WTC11 (cell line): ENCODE measurements around the gene RPN2. TPM values are rescaled to one million over a fixed set of nuclear protein-coding genes. Genes with fewer than 3 reads are reported as not detected.
A peak's percentile ranks its signal among the peaks of the same experiment; 100 is the strongest.

Source experiments
- ATAC-seq: fragments of 200-7000 bp; cut with Tn5 transposase; 2 replicates; pipeline ENCODE4 v1.10.0; 2021; ENCODE audit warnings: mild to moderate bottlenecking, moderate library complexity
- CTCF ChIA-PET: fragments of 300-600 bp; sonication (Branson Sonifier 250); formaldehyde crosslinking; loops from one replicate; lab custom pipeline; 2021; ENCODE audit warnings: antibody characterized with exemption; lab: Charles Lee
- POLR2A ChIA-PET: fragments of 350-600 bp; sonication (Branson Sonifier 250); formaldehyde crosslinking; loops from one replicate; lab custom pipeline; 2021; ENCODE audit warnings: antibody characterized with exemption; lab: Charles Lee
- DNase-seq: peaks from one replicate; pipeline ENCODE4 v3.0.0; 2021; ENCODE audit warnings: low spot score
- H3K27ac Mint-ChIP-seq: 2 replicates; pipeline ENCODE4 v1.8.0; 2021; ENCODE audit warnings: mixed read lengths
- H3K27me3 Mint-ChIP-seq: 2 replicates; pipeline ENCODE4 v1.8.0; 2021; ENCODE audit warnings: low read depth, mild to moderate bottlenecking, moderate library complexity, mixed read lengths
- H3K36me3 Mint-ChIP-seq: 2 replicates; pipeline ENCODE4 v1.8.0; 2021; ENCODE audit warnings: mixed read lengths
- H3K4me1 Mint-ChIP-seq: 2 replicates; pipeline ENCODE4 v1.8.0; 2022; ENCODE audit warnings: mixed read lengths
- H3K4me3 Mint-ChIP-seq: 2 replicates; pipeline ENCODE4 v1.8.0; 2021; ENCODE audit warnings: mild to moderate bottlenecking, moderate library complexity, mixed read lengths
- H3K9me3 Mint-ChIP-seq: 2 replicates; pipeline ENCODE4 v1.8.0; 2021; ENCODE audit warnings: mixed read lengths
- CBFB ChIP-seq: sonication (generic); formaldehyde crosslinking; IDR thresholded peaks from 2 replicates; pipeline ENCODE4 v1.8.1; 2022; ENCODE audit warnings: mild to moderate bottlenecking, low read depth, missing genetic modification reagents
- FOXP1 ChIP-seq: sonication (generic); formaldehyde crosslinking; IDR thresholded peaks from 2 replicates; pipeline ENCODE4 v1.8.0; 2022; ENCODE audit warnings: missing genetic modification reagents, mild to moderate bottlenecking, moderate library complexity, borderline replicate concordance
- GABPB1 ChIP-seq: sonication (generic); formaldehyde crosslinking; IDR thresholded peaks from 2 replicates; pipeline ENCODE4 v1.8.1; 2023; ENCODE audit warnings: mild to moderate bottlenecking, missing genetic modification reagents
- JAZF1 ChIP-seq: fragments of 250-450 bp; sonication (Bioruptor Pico); IDR thresholded peaks from 2 replicates; pipeline ENCODE4 v1.9.0; 2021; ENCODE audit warnings: moderate library complexity, mild to moderate bottlenecking, inconsistent platforms
- NFATC4 ChIP-seq: fragments of 250-450 bp; sonication (Bioruptor Pico); IDR thresholded peaks from 2 replicates; pipeline ENCODE4 v1.9.0; 2021; ENCODE audit warnings: mild to moderate bottlenecking
- NR3C1 ChIP-seq: sonication (generic); formaldehyde crosslinking; conservative IDR thresholded peaks from 2 replicates; pipeline ENCODE4 v1.8.1; 2023; ENCODE audit warnings: low read depth, mild to moderate bottlenecking, missing genetic modification reagents
- RELA ChIP-seq: sonication (generic); formaldehyde crosslinking; IDR thresholded peaks from 2 replicates; pipeline ENCODE4 v1.8.1; 2022; ENCODE audit warnings: missing genetic modification reagents, mild to moderate bottlenecking, borderline replicate concordance
- ZNF121 ChIP-seq: sonication (generic); formaldehyde crosslinking; IDR thresholded peaks from 2 replicates; pipeline ENCODE4 v1.8.0; 2023; ENCODE audit warnings: missing genetic modification reagents
- ZNF396 ChIP-seq: fragments of 250-450 bp; sonication (Bioruptor Pico); IDR thresholded peaks from 2 replicates; pipeline ENCODE4 v1.8.0; 2021; ENCODE audit warnings: mild to moderate bottlenecking, moderate library complexity, borderline replicate concordance
- total RNA-seq: library from RNA; stranded (reverse); gene quantifications from 3 replicates; pipeline ENCODE4 v1.2.3, GENCODE V29; 2021
- TF ChIP-seq, protein P1 (sequence below): fragments of 250-450 bp; sonication (Bioruptor Pico); IDR thresholded peaks from 2 replicates; pipeline ENCODE4 v1.9.0; 2021; ENCODE audit warnings: moderate library complexity, mild to moderate bottlenecking, inconsistent platforms, borderline replicate concordance
- TF ChIP-seq, protein P2 (sequence below): sonication (generic); formaldehyde crosslinking; IDR thresholded peaks from 2 replicates; pipeline ENCODE4 v1.8.0; 2022; ENCODE audit warnings: mild to moderate bottlenecking, missing genetic modification reagents
- TF ChIP-seq, protein P3 (sequence below): sonication (generic); formaldehyde crosslinking; IDR thresholded peaks from 2 replicates; pipeline ENCODE4 v1.8.1; 2022; ENCODE audit warnings: mild to moderate bottlenecking, missing genetic modification reagents, moderate library complexity, borderline replicate concordance
- TF ChIP-seq, protein P4 (sequence below): sonication (generic); formaldehyde crosslinking; IDR thresholded peaks from 2 replicates; pipeline ENCODE4 v1.8.1; 2023; ENCODE audit warnings: mild to moderate bottlenecking, missing genetic modification reagents, moderate library complexity

Gene RPN2
- total RNA-seq, 1 experiment from 2014 or later, result 205 TPM

DNA sequence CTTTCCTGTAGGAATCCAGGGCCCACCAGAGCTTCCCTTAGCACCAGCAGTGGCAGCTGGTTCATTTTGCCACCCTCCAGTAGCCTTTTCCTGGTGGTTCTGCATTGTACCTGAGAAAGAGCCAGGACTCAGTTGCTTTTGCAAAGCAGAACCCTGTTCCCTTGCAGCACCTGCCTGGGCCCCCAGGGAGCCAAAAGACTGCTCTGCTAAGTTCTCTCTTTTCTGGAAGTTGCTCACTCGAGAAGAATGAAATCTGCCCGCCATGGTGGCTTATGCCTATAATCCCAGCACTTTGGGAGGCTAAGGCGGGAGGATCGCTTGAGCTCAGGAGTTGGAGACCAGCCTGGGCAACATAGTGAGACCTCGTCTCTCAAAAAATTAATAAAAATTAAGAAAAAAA is 58.5 kb downstream of the RPN2 start (continued):
- TF ChIP-seq FOXP1 (CRISPR knock-in tag) (no peak), CBFB (no peak)

DNA sequence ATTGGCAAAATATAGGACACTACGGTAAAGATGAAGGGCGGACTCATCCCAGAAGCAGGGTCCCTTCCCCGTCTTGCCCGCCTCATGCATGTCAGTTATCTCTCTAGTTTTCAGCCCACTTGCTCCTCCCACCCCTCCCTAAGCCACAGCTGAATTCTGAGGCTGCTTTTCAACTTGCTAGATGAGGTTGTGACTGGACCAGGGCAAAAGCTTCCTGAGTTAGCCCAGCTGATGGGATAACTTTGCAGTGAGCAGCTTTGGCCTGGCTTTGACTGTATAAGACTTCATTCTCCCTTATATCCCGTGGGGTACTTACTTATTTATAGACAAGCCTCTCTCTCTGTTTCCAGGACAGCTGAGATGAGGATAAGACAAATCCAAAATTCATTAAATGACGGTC is 59.3 kb downstream of the RPN2 start:
- Mint-ChIP-seq H3K4me1 (peaks cover 2% of the 10 kb centered on the region), H3K9me3 (no peaks in the 10 kb centered on the region), H3K4me3 (no peak overlapping the region), H3K27ac (peak overlapping the region; percentile 3; the same call in 1 of the 2 replicates), H3K36me3 (peaks cover 90% of the 10 kb centered on the region), H3K27me3 (no peaks in the 10 kb centered on the region)
- ChIA-PET POLR2A (no interaction called here), CTCF (interaction anchor here (3.6 kb wide), 1 partner anchor 46 kb away, joined by 9 read pairs; no protein-coding TSS in a partner anchor)
- no peak for ATAC-seq
- no peak for DNase-seq
- TF ChIP-seq, protein P1, sequence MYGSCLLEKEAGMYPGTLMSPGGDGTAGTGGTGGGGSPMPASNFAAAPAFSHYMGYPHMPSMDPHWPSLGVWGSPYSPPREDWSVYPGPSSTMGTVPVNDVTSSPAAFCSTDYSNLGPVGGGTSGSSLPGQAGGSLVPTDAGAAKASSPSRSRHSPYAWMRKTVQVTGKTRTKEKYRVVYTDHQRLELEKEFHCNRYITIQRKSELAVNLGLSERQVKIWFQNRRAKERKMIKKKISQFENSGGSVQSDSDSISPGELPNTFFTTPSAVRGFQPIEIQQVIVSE (CRISPR knock-in tag), result no peak
- no peak for TF ChIP-seq JAZF1 (CRISPR knock-in tag)
- TF ChIP-seq NFATC4 (CRISPR knock-in tag), result no peak
- no peak for TF ChIP-seq GABPB1

DNA sequence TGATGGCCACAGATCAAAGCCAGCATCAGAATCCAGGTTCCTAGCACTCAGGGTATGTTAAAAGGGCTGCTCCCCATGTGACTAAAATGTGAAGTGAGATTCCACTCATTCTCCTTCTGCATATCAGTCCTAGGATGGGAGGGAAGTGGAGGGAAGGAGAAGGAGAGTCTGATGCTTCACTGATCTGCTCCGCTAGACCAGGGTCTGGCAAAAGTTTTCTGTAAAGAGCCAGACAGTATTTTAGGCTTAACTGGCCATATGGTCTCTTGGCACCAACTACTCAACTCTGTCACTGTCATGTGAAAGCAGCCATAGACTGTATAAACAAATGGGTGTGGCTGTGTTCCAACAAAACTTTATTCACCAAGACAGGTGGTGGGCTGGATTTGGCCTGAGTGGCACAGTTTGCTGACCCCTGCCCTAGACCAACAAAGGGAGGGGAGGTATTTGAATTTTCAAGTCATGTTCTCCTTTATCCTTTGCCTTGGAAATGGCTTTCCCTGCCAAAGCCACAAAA is 59.9 kb downstream of the RPN2 start:
- Mint-ChIP-seq H3K4me3 (no peak overlapping the region), H3K27ac (peak overlapping the region; percentile 3; the same call in 1 of the 2 replicates), H3K27me3 (no peaks in the 10 kb centered on the region), H3K36me3 (peaks cover 90% of the 10 kb centered on the region), H3K9me3 (no peaks in the 10 kb centered on the region), H3K4me1 (peaks cover 5% of the 10 kb centered on the region)
- CTCF ChIA-PET, result interaction anchor here (3.6 kb wide), 1 partner anchor 47 kb away, joined by 9 read pairs; no protein-coding TSS in a partner anchor
- ATAC-seq (no peak), DNase-seq (no peak)
- POLR2A ChIA-PET, result no interaction called here
- TF ChIP-seq, protein P2, sequence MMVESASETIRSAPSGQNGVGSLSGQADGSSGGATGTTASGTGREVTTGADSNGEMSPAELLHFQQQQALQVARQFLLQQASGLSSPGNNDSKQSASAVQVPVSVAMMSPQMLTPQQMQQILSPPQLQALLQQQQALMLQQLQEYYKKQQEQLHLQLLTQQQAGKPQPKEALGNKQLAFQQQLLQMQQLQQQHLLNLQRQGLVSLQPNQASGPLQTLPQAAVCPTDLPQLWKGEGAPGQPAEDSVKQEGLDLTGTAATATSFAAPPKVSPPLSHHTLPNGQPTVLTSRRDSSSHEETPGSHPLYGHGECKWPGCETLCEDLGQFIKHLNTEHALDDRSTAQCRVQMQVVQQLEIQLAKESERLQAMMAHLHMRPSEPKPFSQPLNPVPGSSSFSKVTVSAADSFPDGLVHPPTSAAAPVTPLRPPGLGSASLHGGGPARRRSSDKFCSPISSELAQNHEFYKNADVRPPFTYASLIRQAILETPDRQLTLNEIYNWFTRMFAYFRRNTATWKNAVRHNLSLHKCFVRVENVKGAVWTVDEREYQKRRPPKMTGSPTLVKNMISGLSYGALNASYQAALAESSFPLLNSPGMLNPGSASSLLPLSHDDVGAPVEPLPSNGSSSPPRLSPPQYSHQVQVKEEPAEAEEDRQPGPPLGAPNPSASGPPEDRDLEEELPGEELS (CRISPR knock-in tag), result no peak
- TF ChIP-seq NR3C1 (CRISPR knock-in tag) (no peak), RELA (CRISPR knock-in tag) (no peak)

DNA sequence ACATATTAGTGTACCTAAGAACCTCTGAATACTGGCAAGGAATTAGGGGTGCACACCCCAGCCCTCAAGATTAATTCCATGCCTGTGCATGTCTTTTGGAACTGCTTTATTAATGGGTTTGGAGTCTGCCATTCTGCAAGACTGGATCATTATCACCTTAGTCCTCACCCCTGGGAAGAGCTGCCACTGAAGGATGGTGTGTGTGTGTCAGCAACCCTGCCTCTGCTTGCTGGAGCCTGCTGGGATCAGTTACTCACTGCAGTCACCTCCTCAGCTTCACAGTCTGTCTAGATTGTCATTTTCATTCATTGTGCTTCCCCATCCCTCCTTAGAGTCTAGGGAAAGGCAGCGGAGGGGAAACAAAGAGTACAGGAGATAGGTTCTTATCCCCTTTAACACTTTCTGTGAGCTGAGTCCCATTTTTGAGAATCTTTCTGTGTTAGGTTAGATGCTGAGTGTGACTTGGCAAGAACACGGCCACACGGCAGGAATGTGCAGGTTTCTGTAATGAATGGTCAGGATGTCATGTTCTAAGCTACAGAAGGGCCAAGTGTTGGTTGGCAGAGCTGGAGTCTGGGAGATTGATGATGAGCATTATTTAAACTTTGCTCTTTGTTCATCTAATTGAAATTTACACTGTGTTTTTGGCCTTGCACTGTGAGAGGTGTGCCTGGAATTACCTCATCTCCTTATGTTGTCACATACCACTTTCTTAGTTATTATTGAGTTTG is 61.4 kb downstream of the RPN2 start:
- ChIA-PET CTCF (no interaction called here), POLR2A (no interaction called here)
- H3K36me3 Mint-ChIP-seq, result peaks cover 77% of the 10 kb centered on the region
- ATAC-seq (no peak), DNase-seq (no peak)
- TF ChIP-seq ZNF396 (CRISPR knock-in tag) (no peak), ZNF121 (no peak), RELA (CRISPR knock-in tag) (no peak)
- TF ChIP-seq, protein P3, sequence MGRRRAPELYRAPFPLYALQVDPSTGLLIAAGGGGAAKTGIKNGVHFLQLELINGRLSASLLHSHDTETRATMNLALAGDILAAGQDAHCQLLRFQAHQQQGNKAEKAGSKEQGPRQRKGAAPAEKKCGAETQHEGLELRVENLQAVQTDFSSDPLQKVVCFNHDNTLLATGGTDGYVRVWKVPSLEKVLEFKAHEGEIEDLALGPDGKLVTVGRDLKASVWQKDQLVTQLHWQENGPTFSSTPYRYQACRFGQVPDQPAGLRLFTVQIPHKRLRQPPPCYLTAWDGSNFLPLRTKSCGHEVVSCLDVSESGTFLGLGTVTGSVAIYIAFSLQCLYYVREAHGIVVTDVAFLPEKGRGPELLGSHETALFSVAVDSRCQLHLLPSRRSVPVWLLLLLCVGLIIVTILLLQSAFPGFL (CRISPR knock-in tag), result no peak
- TF ChIP-seq, protein P4, sequence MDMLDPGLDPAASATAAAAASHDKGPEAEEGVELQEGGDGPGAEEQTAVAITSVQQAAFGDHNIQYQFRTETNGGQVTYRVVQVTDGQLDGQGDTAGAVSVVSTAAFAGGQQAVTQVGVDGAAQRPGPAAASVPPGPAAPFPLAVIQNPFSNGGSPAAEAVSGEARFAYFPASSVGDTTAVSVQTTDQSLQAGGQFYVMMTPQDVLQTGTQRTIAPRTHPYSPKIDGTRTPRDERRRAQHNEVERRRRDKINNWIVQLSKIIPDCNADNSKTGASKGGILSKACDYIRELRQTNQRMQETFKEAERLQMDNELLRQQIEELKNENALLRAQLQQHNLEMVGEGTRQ, result no peak
- TF ChIP-seq, all 79 proteins: peak for 0
- no peak overlapping the region for H3K4me3 Mint-ChIP-seq
- H3K27ac Mint-ChIP-seq, result 0 out of 2 replicates have a peak overlapping the region, but pooled peaks have one; percentile 73
- H3K4me1 Mint-ChIP-seq, result peaks cover 14% of the 10 kb centered on the region
- no peaks in the 10 kb centered on the region for H3K9me3 Mint-ChIP-seq
- no peaks in the 10 kb centered on the region for H3K27me3 Mint-ChIP-seq
